Activated naive CD4-positive, alpha-beta T cell treated with anti-CD3 and anti-CD28 coated beads for 36 hours (primary cell): ENCODE measurements around the gene CABLES1. TPM values are rescaled to one million over a fixed set of nuclear protein-coding genes. Genes with fewer than 3 reads are reported as not detected.
"Not testable (repeated sequence)": the region's sequence is repeated elsewhere in the genome, so short reads cannot be mapped to it uniquely, and the experiment has no call there.

ENCODE experiments used
- CTCF ChIA-PET: fragments of 350-600 bp; sonication (Branson Sonifier 250); formaldehyde crosslinking; loops from one replicate; lab custom pipeline; 2021; ENCODE audit warnings: antibody characterized with exemption; lab: Charles Lee
- DNase-seq: peaks from one replicate; pipeline ENCODE4 v3.0.0-alpha.2; 2020
- H3K27ac Mint-ChIP-seq: one replicate; pipeline ENCODE4 v1.8.0; 2021; ENCODE audit warnings: mild to moderate bottlenecking, mixed read lengths
- H3K27me3 Mint-ChIP-seq: one replicate; pipeline ENCODE4 v1.8.0; 2021; ENCODE audit warnings: low read depth, mixed read lengths
- H3K36me3 Mint-ChIP-seq: one replicate; pipeline ENCODE4 v1.8.0; 2021; ENCODE audit warnings: low read depth, mixed read lengths
- H3K4me1 Mint-ChIP-seq: one replicate; pipeline ENCODE4 v1.8.0; 2021; ENCODE audit warnings: low read depth, mixed read lengths
- H3K4me3 Mint-ChIP-seq: one replicate; pipeline ENCODE4 v1.8.0; 2021; ENCODE audit warnings: mild to moderate bottlenecking, moderate library complexity, mixed read lengths
- H3K9me3 Mint-ChIP-seq: one replicate; pipeline ENCODE4 v1.8.0; 2021; ENCODE audit warnings: mixed read lengths
- intact Hi-C: fragments of 100-400 bp; cut with micrococcal nuclease; formaldehyde crosslinking; loops from one replicate; pipeline ENCODE4 v1.15.1; 2023
- total RNA-seq, 2 experiments: library from RNA; stranded (reverse); gene quantifications; one replicate each; pipeline ENCODE4 v1.2.3, GENCODE V29; 2021

Gene CABLES1
- total RNA-seq, 2 experiments from 2014 or later = 0.12 to 0.38 TPM

- intact Hi-C loops = no loop called here
These were observed 33.3 kb upstream of the CABLES1 start for GRCh38 chr18:23101861-23102432.

GRCh38 chr18:23102493-23103261, 32.6 kb upstream of the CABLES1 start:
- peaks cover 3% of the 10 kb centered on the region for H3K4me1 Mint-ChIP-seq
- H3K9me3 Mint-ChIP-seq = no peaks in the 10 kb centered on the region
- no peak overlapping the region for H3K27ac Mint-ChIP-seq
- H3K4me3 Mint-ChIP-seq = no peak overlapping the region
- CTCF ChIA-PET = interaction anchor here (0.7 to 0.9 kb wide), 2 partner anchors 25 to 32 kb away, joined by 3 read pairs; partner anchors contain the start of gene CABLES1
- H3K36me3 Mint-ChIP-seq = no peaks in the 10 kb centered on the region
- intact Hi-C loops = no loop called here
- H3K27me3 Mint-ChIP-seq = no peaks in the 10 kb centered on the region
- no peak for DNase-seq

More at GRCh38 chr18:23101861-23102432, 33.3 kb upstream of the CABLES1 start:
- no peak overlapping the region for H3K27ac Mint-ChIP-seq
- H3K27me3 Mint-ChIP-seq = no peaks in the 10 kb centered on the region
- DNase-seq = no peak
- no peak overlapping the region for H3K4me3 Mint-ChIP-seq
- H3K4me1 Mint-ChIP-seq = peaks cover 2% of the 10 kb centered on the region
- CTCF ChIA-PET = interaction anchor here (0.9 kb wide), 1 partner anchor 33 kb away, joined by 3 read pairs; the partner anchor contains the start of gene CABLES1
- H3K36me3 Mint-ChIP-seq = no peaks in the 10 kb centered on the region
- no peaks in the 10 kb centered on the region for H3K9me3 Mint-ChIP-seq

- no peaks in the 10 kb centered on the region for H3K27me3 Mint-ChIP-seq
- DNase-seq = no peak
- intact Hi-C loops = no loop called here
- CTCF ChIA-PET = interaction anchor here (0.7 kb wide), 1 partner anchor 26 kb away, joined by 3 read pairs; no protein-coding TSS in a partner anchor
- H3K4me1 Mint-ChIP-seq = peaks cover 3% of the 10 kb centered on the region
- H3K27ac Mint-ChIP-seq = no peak overlapping the region
- no peaks in the 10 kb centered on the region for H3K9me3 Mint-ChIP-seq
- H3K4me3 Mint-ChIP-seq = no peak overlapping the region
- H3K36me3 Mint-ChIP-seq = no peaks in the 10 kb centered on the region
These were observed 31.8 kb upstream of the CABLES1 start for GRCh38 chr18:23103449-23103848.

GRCh38 chr18:23105030-23105429, 30.3 kb upstream of the CABLES1 start:
- H3K4me1 Mint-ChIP-seq = peaks cover 3% of the 10 kb centered on the region
- no peaks in the 10 kb centered on the region for H3K36me3 Mint-ChIP-seq
- no peak overlapping the region for H3K27ac Mint-ChIP-seq
- H3K9me3 Mint-ChIP-seq = no peaks in the 10 kb centered on the region
- no peak for DNase-seq
- no peaks in the 10 kb centered on the region for H3K27me3 Mint-ChIP-seq
- intact Hi-C loops = no loop called here
- CTCF ChIA-PET = no interaction called here
- no peak overlapping the region for H3K4me3 Mint-ChIP-seq

GRCh38 chr18:23105581-23106219, 29.6 kb upstream of the CABLES1 start:
- Mint-ChIP-seq H3K36me3 (no peaks in the 10 kb centered on the region), H3K9me3 (no peaks in the 10 kb centered on the region), H3K4me1 (peaks cover 3% of the 10 kb centered on the region), H3K4me3 (no peak overlapping the region), H3K27ac (no peak overlapping the region), H3K27me3 (no peaks in the 10 kb centered on the region)
- CTCF ChIA-PET = no interaction called here
- DNase-seq = no peak
- intact Hi-C loops = no loop called here

- Mint-ChIP-seq H3K9me3 (peaks cover 4% of the 10 kb centered on the region), H3K36me3 (no peaks in the 10 kb centered on the region), H3K4me3 (no peak overlapping the region), H3K4me1 (peaks cover 3% of the 10 kb centered on the region), H3K27me3 (no peaks in the 10 kb centered on the region), H3K27ac (no peak overlapping the region)
- CTCF ChIA-PET = no interaction called here
- intact Hi-C loops = no loop called here
- no peak for DNase-seq
These were observed 28.7 kb upstream of the CABLES1 start for GRCh38 chr18:23106575-23106974.

GRCh38 chr18:23107718-23108117, 27.6 kb upstream of the CABLES1 start:
- H3K36me3 Mint-ChIP-seq = no peaks in the 10 kb centered on the region
- DNase-seq = no peak
- peaks cover 3% of the 10 kb centered on the region for H3K4me1 Mint-ChIP-seq
- no peaks in the 10 kb centered on the region for H3K27me3 Mint-ChIP-seq
- CTCF ChIA-PET = no interaction called here
- H3K4me3 Mint-ChIP-seq = no peak overlapping the region
- intact Hi-C loops = no loop called here
- peaks cover 10% of the 10 kb centered on the region for H3K9me3 Mint-ChIP-seq
- no peak overlapping the region for H3K27ac Mint-ChIP-seq

GRCh38 chr18:23108496-23108895, 26.8 kb upstream of the CABLES1 start:
- no peaks in the 10 kb centered on the region for H3K36me3 Mint-ChIP-seq
- peaks cover 10% of the 10 kb centered on the region for H3K9me3 Mint-ChIP-seq
- CTCF ChIA-PET = interaction anchor here (0.6 kb wide), 1 partner anchor 37 kb away, joined by 3 read pairs; no protein-coding TSS in a partner anchor
- H3K4me1 Mint-ChIP-seq = peaks cover 3% of the 10 kb centered on the region
- intact Hi-C loops = no loop called here
- H3K27me3 Mint-ChIP-seq = no peaks in the 10 kb centered on the region
- no peak for DNase-seq
- H3K27ac Mint-ChIP-seq = no peak overlapping the region
- no peak overlapping the region for H3K4me3 Mint-ChIP-seq

- DNase-seq, H3K36me3 Mint-ChIP-seq, H3K27me3 Mint-ChIP-seq, H3K4me1 Mint-ChIP-seq, H3K4me3 Mint-ChIP-seq, CTCF ChIA-PET, intact Hi-C loops, H3K27ac Mint-ChIP-seq: not testable (repeated sequence)
- H3K9me3 Mint-ChIP-seq = peaks cover 10% of the 10 kb centered on the region
These were observed 26.1 kb upstream of the CABLES1 start for GRCh38 chr18:23109163-23109562.

GRCh38 chr18:23113576-23113975, 21.7 kb upstream of the CABLES1 start:
- Mint-ChIP-seq H3K27me3 (no peaks in the 10 kb centered on the region), H3K9me3 (peaks cover 10% of the 10 kb centered on the region), H3K4me1 (peaks cover 15% of the 10 kb centered on the region), H3K36me3 (no peaks in the 10 kb centered on the region), H3K4me3 (no peak overlapping the region), H3K27ac (no peak overlapping the region)
- intact Hi-C loops = no loop called here
- CTCF ChIA-PET = no interaction called here
- no peak for DNase-seq

GRCh38 chr18:23114171-23114881, 21.0 kb upstream of the CABLES1 start:
- CTCF ChIA-PET = no interaction called here
- intact Hi-C loops = no loop called here

GRCh38 chr18:23114911-23115310, 20.4 kb upstream of the CABLES1 start:
- peaks cover 15% of the 10 kb centered on the region for H3K4me1 Mint-ChIP-seq
- CTCF ChIA-PET = no interaction called here
- H3K36me3 Mint-ChIP-seq = no peaks in the 10 kb centered on the region
- peaks cover 10% of the 10 kb centered on the region for H3K9me3 Mint-ChIP-seq
- H3K27ac Mint-ChIP-seq = no peak overlapping the region
- no peak overlapping the region for H3K4me3 Mint-ChIP-seq
- no peaks in the 10 kb centered on the region for H3K27me3 Mint-ChIP-seq
- intact Hi-C loops = loop anchor here (5.0 kb wide), 1 partner anchor 88 kb away; no protein-coding TSS in a partner anchor
- no peak for DNase-seq

More at GRCh38 chr18:23114171-23114881, 21.0 kb upstream of the CABLES1 start:
- peaks cover 10% of the 10 kb centered on the region for H3K9me3 Mint-ChIP-seq
- peaks cover 15% of the 10 kb centered on the region for H3K4me1 Mint-ChIP-seq
- no peak overlapping the region for H3K27ac Mint-ChIP-seq
- H3K36me3 Mint-ChIP-seq = no peaks in the 10 kb centered on the region
- H3K27me3 Mint-ChIP-seq = no peaks in the 10 kb centered on the region
- no peak for DNase-seq
- no peak overlapping the region for H3K4me3 Mint-ChIP-seq
